Natural killer cell (primary cell): ENCODE measurements around the gene CPLX3. TPM values are rescaled to one million over a fixed set of nuclear protein-coding genes. Genes with fewer than 3 reads are reported as not detected.

Experiments
- ATAC-seq, 3 donors: fragments of 150-1000 bp in 2 of 3; fragments of 200-7000 bp in 1 of 3; cut with Tn5 transposase; 1 replicate in 1 of 3; 2 replicates in 2 of 3; pipeline ENCODE4 v1.10.0; 2021; ENCODE audit warnings: mild to moderate bottlenecking in 2 of 3, moderate library complexity in 2 of 3
- DNase-seq, 2 donors: peaks; one replicate each; pipeline versions ENCODE4 v3.0.0 to v3.0.0-alpha.2; 2013 to 2021; ENCODE audit warnings: mixed read lengths in 1 of 2
- H3K27ac ChIP-seq: one replicate; pipeline ENCODE4 v1.5.1; 2013; ENCODE audit warnings: mild to moderate bottlenecking, low read length
- H3K27me3 ChIP-seq: one replicate; pipeline ENCODE4 v1.6.1; 2013; ENCODE audit warnings: low read length; ENCODE audit not compliant: control insufficient read depth, insufficient read depth
- H3K36me3 ChIP-seq: one replicate; pipeline ENCODE4 v1.6.1; 2013; ENCODE audit warnings: low read length; ENCODE audit not compliant: control insufficient read depth, insufficient read depth
- H3K4me1 ChIP-seq: one replicate; pipeline ENCODE4 v1.6.1; 2013; ENCODE audit warnings: low read length; ENCODE audit not compliant: control insufficient read depth, insufficient read depth
- H3K4me3 ChIP-seq: one replicate; pipeline ENCODE4 v1.5.1; 2013; ENCODE audit warnings: low read length
- H3K9me3 ChIP-seq: one replicate; pipeline ENCODE4 v1.6.1; 2013; ENCODE audit warnings: low read length; ENCODE audit not compliant: control insufficient read depth, insufficient read depth
- H3K27ac Mint-ChIP-seq, 2 donors: one replicate each; pipeline ENCODE4 v1.8.0; 2022; ENCODE audit warnings: mild to moderate bottlenecking in 2 of 2, mixed read lengths in 2 of 2, moderate library complexity in 1 of 2
- H3K27me3 Mint-ChIP-seq, 2 donors: one replicate each; pipeline ENCODE4 v1.8.0; 2022; ENCODE audit warnings: low read depth in 2 of 2, mixed read lengths in 2 of 2
- H3K36me3 Mint-ChIP-seq: one replicate; pipeline ENCODE4 v1.8.0; 2022; ENCODE audit warnings: mixed read lengths
- H3K4me1 Mint-ChIP-seq, 2 donors: one replicate each; pipeline ENCODE4 v1.8.0; 2022; ENCODE audit warnings: mixed read lengths in 2 of 2
- H3K4me3 Mint-ChIP-seq: one replicate; pipeline ENCODE4 v1.8.0; 2022; ENCODE audit warnings: mild to moderate bottlenecking, moderate library complexity, mixed read lengths
- H3K9me3 Mint-ChIP-seq, 2 donors: one replicate each; pipeline ENCODE4 v1.8.0; 2022; ENCODE audit warnings: mixed read lengths in 2 of 2
- CTCF ChIP-seq: fragments of 200-600 bp; IDR thresholded peaks from one replicate; pipeline ENCODE4 v1.8.0; 2022; ENCODE audit warnings: antibody characterized with exemption
- WGBS: methylation state at CpG from one replicate; pipeline ENCODE4 v1.1.7; 2013; ENCODE audit warnings: missing lambda C conversion rate; ENCODE audit not compliant: insufficient coverage; 5-methylcytosine and 5-hydroxymethylcytosine counted together
- intact Hi-C: fragments of 100-400 bp; cut with micrococcal nuclease; formaldehyde crosslinking; loops from one replicate; pipeline ENCODE4 v1.14.2; 2022
- total RNA-seq, 4 donors: library from RNA; stranded (reverse); fragments of 120-200 nt in 1 of 4; gene quantifications; one replicate each; pipeline versions ENCODE4 v1.2.3 to v1.2.4, GENCODE V29; 2013 to 2022

Gene CPLX3
- total RNA-seq, 3 donors from 2014 or later (not counting 1 experiment from before 2014, with no cell fraction given): 0.16 to 0.93 TPM; not detected in 1

DNA sequence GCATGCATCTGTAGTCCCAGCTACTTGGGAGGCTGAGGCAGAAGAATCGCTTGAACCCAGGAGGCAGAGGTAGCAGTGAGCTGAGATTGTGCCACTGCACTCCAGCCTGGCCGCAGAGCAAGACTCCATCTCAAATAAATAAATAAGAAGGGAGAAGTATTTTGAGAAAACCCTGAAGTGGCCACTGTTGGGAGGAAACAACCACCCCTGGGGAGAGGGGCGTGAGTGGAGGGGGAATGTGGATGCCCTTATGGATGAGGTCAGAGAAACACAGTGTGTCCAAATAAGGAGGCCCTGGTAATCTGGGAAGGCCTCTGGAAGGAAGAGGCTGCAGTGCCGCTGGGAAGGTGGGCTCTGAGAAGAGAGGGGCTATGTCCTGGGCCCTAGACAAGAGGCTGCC lies 4.2 kb upstream of the CPLX3 start:
- peaks cover 13% of the 10 kb centered on the region for H3K27me3 ChIP-seq
- peaks cover 24% of the 10 kb centered on the region for H3K4me1 ChIP-seq
- H3K9me3 ChIP-seq: no peaks in the 10 kb centered on the region
- no peak overlapping the region for H3K27ac Mint-ChIP-seq
- 85% methylated on average over 3 of the region's 4 CpGs for WGBS
- H3K4me3 ChIP-seq: no peak overlapping the region
- H3K4me1 Mint-ChIP-seq: peaks cover 7 to 21% of the 10 kb centered on the region in 2 donors
- DNase-seq (no peak), ATAC-seq (no peak)
- H3K4me3 Mint-ChIP-seq: no peak overlapping the region
- H3K9me3 Mint-ChIP-seq: no peaks in the 10 kb centered on the region
- no peaks in the 10 kb centered on the region for H3K36me3 Mint-ChIP-seq
- TF ChIP-seq CTCF: no peak
- no peak overlapping the region for H3K27ac ChIP-seq
- peaks cover 0 to 13% of the 10 kb centered on the region in 2 donors for H3K27me3 Mint-ChIP-seq
- no peaks in the 10 kb centered on the region for H3K36me3 ChIP-seq
- intact Hi-C loops: no loop called here

- H3K4me3 Mint-ChIP-seq: no peak overlapping the region
- TF ChIP-seq CTCF: no peak
- no peaks in the 10 kb centered on the region for H3K9me3 Mint-ChIP-seq
- ATAC-seq: no peak
- no peak for DNase-seq
- Histone ChIP-seq H3K36me3 (no peaks in the 10 kb centered on the region), H3K4me3 (no peak overlapping the region), H3K27me3 (peaks cover 18% of the 10 kb centered on the region), H3K27ac (no peak overlapping the region), H3K9me3 (no peaks in the 10 kb centered on the region), H3K4me1 (peaks cover 23% of the 10 kb centered on the region)
- H3K4me1 Mint-ChIP-seq: peaks cover 7 to 17% of the 10 kb centered on the region in 2 donors
- no peak overlapping the region for H3K27ac Mint-ChIP-seq
- H3K27me3 Mint-ChIP-seq: peaks cover 7 to 19% of the 10 kb centered on the region in 2 donors
- WGBS: 78% methylated on average over 6 of the region's 6 CpGs
- H3K36me3 Mint-ChIP-seq: no peaks in the 10 kb centered on the region
- intact Hi-C loops: no loop called here
Measured at GRCh38 chr15:74823324-74823723, 3.1 kb upstream of the CPLX3 start.

- no peak overlapping the region for H3K4me3 ChIP-seq
- intact Hi-C loops: no loop called here
- no peaks in the 10 kb centered on the region for H3K36me3 ChIP-seq
- H3K4me1 ChIP-seq: peaks cover 14% of the 10 kb centered on the region
- Mint-ChIP-seq H3K4me1 (peaks cover 0 to 5% of the 10 kb centered on the region in 2 donors), H3K4me3 (no peak overlapping the region), H3K9me3 (no peaks in the 10 kb centered on the region), H3K27me3 (peaks cover 8 to 24% of the 10 kb centered on the region in 2 donors), H3K27ac (no peak overlapping the region), H3K36me3 (no peaks in the 10 kb centered on the region)
- no peaks in the 10 kb centered on the region for H3K9me3 ChIP-seq
- H3K27me3 ChIP-seq: peaks cover 18% of the 10 kb centered on the region
- no peak for TF ChIP-seq CTCF
- 88% methylated on average over 7 of the region's 7 CpGs for WGBS
- H3K27ac ChIP-seq: no peak overlapping the region
- DNase-seq (no peak), ATAC-seq (no peak)
Measured at GRCh38 chr15:74824976-74825375, 1.5 kb upstream of the CPLX3 start.

DNA sequence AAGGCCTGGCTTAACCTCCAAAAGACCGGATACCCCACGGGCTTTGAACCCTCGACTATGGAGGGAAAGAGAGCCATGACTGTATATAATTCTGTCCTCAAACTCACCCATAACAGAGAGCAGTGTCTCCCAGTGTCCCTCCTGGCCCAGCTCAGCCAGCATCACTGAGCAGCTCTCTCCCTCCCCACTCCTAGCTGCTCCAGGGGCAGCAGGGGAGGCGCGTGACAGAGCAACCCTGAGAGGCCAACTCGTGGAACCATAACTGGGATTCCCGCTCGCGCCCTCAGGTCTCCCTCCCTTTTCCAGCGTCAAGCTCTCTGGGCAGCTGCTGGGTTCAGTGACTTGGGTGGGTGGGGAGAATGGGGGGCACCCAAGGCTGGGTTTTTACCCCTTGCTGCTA lies 561 bp upstream of the CPLX3 start:
- Mint-ChIP-seq H3K27ac (no peak overlapping the region), H3K27me3 (peaks cover 8 to 24% of the 10 kb centered on the region in 2 donors), H3K36me3 (no peaks in the 10 kb centered on the region), H3K4me3 (no peak overlapping the region), H3K4me1 (peaks cover 0 to 5% of the 10 kb centered on the region in 2 donors), H3K9me3 (no peaks in the 10 kb centered on the region)
- intact Hi-C loops: no loop called here
- no peaks in the 10 kb centered on the region for H3K36me3 ChIP-seq
- ATAC-seq: no peak
- DNase-seq: no peak
- no peak overlapping the region for H3K27ac ChIP-seq
- TF ChIP-seq CTCF: no peak
- peaks cover 14% of the 10 kb centered on the region for H3K4me1 ChIP-seq
- no peak overlapping the region for H3K4me3 ChIP-seq
- no peaks in the 10 kb centered on the region for H3K9me3 ChIP-seq
- WGBS: 69% methylated on average over 9 of the region's 10 CpGs
- peaks cover 18% of the 10 kb centered on the region for H3K27me3 ChIP-seq
